T-helper 2 cell (primary cell): ENCODE results near the gene MCCC1.
A peak's percentile ranks its signal among the peaks of the same experiment; 100 is the strongest.
"Not testable (repeated sequence)": the region's sequence is repeated elsewhere in the genome, so short reads cannot be mapped to it uniquely, and the experiment has no call there.

Source experiments
- DNase-seq, 5 experiments: peaks; one replicate each; pipeline versions ENCODE4 v3.0.0 to v3.0.0-alpha.2; 2012 to 2022

Gene MCCC1

DNA sequence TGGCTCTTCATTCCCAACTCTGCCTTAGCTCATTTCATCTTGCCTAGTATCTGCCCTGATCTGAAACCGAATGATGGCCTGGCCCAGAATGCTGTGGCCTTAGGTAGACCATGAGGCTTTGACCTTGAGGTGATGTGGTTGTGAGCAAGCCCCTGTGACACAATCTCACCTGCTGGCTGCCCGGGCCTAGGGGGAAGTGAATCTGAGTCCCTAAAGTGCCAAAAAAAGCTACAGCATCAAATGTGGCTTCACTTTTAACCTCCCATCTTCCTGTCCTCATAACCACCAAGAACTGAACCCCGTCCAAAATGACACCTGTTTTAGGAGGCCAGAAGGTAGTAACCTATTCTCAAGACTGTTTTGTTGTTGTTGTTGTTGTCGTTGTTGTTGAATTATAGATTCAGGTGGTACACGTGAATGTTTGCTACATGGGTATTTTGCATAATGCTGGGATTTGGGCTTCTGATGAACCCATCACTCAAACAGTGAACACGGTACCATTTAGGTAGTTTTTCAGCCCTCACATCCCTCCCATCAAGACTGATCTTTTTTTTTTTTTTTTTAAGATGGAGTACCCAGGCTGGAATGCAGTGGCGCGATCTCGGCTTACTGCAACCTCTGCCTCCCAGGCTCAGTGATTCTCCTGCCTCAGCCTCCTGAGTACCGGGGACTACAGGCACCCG lies 54.6 kb downstream of the MCCC1 start:
- no peak for DNase-seq

DNA sequence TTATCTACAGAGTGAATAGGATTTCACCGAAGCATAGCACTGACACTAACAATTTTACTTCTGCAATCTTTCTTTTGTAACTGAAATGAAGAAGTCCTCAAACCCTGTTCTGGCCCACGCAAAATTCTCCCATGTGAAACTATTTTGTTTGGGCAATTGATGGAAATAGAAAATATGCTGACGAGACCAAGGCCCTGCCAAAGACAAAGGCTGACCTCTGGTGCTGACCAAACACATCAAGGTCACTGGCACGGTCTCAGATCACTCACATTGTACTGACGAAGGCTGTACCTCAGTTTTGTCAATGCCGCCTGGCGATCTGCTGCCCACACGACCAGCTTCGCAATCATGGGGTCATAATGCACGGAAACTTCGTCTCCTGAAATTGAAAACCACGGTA lies 60.5 kb downstream of the MCCC1 start:
- no peak for DNase-seq

DNA sequence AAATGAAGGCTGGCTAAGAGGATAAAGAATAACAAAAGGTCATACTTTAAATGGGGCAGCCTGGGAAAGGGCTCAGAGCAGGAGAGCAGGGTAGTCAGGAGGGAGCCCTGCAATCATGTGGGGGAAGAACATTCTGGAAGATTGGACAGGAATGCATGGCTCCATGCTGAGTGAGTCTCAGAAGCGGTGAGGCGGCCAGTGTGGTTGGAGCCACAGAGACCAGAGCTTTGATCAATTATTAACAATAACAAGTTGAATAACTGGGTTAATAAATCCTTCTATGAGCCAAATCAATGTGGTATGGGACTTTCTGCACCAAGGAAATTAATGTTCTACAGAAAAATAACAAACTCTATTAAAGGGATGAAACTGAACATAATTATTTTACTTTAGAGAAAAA lies 61.1 kb downstream of the MCCC1 start:
- DNase-seq: no peak

DNA sequence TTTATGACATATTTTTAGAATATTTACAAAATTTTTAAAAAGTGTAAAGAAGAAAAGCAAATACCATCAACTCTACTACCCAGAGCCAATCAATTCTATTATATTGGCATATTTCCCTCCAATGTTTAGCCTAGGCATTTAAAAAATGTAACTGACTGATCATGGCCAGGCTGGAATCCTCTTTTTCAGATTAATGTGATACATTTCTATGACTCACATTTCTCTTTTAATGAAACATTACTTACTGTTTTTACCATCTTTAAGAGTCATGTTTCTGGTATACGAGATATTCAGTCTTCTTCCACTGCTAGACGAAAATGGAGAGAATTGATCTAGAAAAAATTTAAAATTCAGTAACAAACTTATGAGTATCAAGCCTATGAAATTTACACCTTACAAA lies 65.5 kb downstream of the MCCC1 start:
- DNase-seq: no peak

DNA sequence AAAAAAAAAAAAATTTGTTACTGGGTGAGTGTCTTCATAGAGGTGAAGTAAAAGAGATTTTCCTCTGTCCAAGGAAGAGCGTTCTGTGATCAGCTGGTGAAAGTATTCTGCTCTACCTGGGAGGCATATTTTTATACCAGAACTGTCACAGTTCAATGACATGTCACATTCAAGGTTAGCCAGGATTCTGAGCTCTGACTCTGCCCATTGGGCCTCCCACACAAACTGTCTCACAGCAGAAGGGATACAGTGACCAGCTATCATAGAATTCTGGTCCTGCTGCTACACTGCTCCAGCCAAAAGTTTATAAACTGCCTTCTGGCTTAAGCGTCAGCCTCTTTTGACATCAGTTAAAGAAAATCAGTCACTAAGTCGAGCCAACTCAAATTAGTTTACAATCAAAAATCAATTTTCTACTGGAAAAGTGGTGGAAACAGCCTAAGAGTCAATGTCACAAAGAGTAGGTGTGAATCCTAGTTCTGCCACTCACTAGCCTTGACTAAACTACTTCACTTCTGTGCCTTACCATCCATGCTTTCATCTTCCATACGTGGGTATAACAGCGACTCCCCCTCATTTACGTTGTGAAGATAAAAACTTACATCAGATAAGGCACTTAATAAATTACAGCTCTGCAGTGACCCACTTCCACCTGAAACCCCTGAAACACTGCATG lies 66.3 kb downstream of the MCCC1 start:
- DNase-seq: no peak

DNA sequence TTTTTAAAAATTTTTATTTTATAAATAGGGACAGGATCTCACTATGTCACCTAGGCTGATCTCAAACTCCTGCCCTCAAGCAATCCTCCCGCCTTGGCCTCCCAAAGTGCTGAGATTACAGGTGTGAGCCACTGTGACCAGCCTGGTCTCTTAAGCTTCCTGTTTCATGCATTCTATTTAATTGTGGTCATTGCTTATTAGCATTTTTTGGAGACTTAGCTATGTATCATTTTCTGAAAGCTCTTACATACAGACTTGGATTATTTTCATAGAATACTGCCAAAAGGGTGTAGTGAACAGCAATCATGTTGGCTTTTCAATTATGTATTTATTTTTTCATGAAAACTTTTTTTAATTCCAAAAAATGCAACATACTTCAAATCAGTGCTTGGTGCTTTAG lies 67.5 kb downstream of the MCCC1 start:
- DNase-seq: no peak

DNA sequence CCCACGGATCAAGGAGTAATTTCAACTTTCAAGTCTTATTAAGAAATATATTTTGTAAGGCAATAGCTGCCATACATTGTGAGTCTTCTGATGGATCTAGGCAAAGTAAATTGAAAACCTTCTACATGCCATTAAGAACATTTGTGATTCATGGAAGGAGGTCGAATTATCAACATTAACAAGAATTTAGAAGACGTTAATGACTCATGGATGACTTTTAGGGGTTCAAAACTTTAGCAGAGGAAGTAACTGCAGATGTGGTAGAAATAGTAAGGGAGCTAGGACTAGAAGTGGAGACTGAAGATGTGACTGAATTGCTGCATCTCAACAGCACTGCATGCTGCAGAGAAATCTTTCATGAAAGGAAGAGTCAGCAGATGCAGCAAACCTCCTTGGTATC lies 70.9 kb downstream of the MCCC1 start:
- DNase-seq: no peak

DNA sequence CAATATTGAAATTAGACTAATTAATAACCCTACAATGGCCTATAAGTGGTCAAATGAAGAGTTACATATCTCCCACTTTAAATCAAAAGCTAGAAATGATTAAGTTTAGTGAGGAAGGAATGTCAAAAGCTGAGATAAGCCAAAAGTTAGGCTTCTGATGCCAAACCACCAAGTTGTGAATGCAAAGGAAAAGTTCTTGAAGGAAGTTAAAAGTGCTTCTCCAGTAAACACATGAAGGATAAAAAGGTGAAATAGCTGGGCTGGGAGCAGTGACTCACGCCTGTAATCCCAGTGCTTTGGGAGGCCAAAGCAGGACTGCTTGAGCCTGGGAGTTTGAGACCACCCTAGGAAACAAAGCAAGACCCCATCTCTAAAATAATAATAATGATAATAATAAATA lies 72.0 kb downstream of the MCCC1 start:
- no peak for DNase-seq

DNA sequence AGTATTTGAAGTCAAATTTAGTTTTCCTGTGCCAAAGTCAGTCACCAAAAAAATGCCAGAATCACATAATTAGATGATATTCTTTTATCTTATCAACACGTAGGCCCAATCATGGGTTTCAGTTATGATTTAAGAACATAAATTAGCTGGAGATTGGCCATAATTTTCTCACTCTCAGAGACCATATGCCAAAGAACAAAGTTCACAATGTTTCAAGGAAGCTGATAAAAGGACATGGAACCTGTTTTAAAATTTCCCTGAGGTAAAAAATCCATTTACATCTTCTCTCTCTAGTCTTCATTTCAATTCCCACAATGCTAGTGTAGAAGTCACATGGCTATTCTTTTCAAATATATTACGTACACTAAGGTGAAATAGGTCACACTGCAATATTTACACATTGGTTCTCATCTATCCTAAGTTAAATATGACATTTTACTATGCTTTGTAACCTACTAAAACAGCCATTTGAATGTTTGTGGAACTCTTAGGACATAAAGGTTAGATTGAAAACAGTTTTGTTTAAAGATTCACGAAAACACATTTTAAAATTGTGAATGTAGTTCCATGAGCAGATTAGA lies 76.3 kb downstream of the MCCC1 start:
- DNase-seq: no peak

DNA sequence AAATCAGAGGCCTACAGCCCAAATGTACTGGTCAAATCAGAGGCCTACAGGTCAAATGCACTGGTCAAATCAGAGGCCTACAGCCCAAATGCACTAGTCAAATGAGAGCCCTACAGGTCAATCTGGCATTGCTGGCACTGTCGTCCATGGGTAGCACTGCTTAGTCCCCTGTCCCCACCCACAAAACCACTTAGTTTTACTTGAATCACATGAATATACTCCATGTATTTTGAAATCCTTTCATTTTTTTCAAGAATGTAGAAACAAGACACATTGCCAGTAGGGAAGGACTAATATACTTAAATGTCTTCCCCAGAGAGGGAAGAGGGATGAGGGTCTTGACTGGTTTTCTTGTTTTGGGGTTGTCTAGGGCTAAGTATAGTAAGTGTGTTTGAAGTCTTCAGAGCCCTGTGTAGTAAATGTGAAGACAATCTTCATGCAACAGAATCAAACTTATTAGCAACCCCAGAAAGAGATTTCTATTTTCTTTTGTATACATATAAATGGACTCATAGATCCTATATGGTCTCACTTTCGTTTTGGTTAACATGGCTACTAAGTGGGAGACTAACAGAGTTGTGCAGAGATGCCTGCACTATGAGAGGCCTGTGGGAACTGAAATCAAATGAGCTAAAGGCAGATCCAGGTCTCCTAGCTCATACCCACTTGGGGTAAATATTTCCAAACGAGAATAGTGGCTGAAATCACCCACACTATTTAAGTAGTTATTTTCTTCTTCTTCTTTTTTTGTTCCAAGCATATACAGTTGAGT lies 80.7 kb downstream of the MCCC1 start:
- peak in 1 of 5 experiments; percentile 77 for DNase-seq

DNA sequence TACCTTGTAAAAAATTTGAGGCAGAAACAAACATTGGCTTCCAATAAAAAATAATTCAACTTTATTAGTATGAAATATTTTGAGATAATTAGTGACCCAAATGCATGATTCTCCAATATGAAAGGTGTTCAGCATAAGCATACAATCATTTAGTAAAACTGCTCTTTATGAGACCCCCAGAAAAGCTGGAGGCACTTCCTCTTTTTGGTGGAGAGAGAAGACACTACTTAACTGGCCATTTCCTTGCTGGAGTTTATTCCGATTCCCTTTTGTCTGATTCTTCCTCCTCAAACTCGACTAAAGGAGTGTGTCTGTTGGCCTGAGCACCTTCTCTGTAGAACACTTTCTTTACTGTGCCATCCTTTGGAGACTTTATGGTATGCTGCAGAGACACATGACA lies 84.1 kb downstream of the MCCC1 start:
- no peak for DNase-seq

DNA sequence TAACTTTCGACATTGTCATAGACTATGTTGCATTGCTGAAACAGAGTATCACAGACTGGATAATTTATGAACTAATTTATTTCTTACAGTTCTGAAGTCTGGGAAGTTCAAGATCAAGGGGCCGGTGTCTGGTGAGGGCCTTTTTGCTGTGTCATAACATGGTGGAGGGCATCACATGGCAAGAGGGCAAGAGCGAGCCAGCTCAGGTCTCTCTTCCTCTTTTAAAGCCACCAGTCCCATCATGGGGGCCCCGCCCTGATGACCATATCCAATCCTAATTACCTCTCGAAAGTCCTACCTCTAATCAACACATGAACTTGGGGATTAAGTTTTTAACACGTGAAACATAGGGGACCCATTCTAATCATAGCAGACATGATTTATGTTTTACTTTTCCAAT lies 85.4 kb downstream of the MCCC1 start:
- DNase-seq: no peak

DNA sequence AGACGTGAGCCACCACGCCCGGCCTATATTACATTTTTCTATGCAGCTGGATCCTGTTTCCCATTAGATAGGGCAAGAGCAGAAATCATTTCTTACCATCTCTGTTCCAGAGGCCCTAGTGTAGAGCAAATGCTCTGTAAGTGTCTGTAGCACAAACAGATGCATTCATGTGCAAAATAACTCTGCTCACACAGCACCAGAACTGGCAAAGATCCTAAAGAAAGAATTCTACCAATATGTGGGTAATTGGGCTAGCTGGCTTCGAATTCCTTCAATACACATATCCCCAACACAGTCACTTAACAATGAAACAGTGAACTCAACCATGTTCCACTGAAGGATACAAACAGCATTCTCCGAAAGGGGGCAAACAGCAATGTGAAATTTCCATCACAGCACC lies 86.2 kb downstream of the MCCC1 start:
- DNase-seq: no peak

DNA sequence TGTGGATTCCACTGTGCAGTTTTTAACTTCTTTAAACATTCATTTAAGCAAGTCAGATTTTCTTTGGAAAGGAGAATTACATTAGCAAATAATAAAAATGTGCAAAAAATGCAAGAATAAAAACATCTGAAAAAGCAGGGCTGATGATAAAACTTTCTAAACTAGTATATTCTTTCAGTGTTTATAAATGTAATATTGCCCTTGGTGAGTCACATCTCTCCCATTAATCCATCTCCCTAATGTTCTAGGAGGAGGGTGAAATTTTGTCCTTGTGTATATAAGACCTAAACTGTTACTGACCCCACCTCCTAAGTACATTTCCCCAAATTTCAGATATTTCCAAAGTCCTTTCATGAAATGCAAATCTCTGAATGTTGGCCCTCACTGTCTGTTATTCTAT lies 90.5 kb downstream of the MCCC1 start:
- no peak for DNase-seq

DNA sequence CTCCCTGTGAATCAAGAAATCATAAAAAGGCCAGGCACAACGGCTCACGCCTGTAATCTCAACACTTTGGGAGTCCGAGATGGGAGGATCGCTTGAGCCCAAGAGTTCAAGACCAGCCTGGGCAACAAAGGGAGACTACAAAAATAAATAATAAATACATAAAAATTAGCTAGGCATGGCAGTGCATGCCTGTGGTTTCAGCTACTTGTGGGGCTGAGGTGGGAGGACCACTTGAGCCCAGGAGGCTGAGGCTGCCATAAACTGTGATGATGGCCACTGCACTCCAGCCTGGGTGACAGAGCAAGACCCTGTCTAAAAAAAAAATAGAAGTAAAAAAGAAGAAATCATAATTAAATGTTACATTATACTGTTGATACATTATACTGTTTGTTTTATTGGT lies 91.0 kb downstream of the MCCC1 start:
- no peak for DNase-seq

DNA sequence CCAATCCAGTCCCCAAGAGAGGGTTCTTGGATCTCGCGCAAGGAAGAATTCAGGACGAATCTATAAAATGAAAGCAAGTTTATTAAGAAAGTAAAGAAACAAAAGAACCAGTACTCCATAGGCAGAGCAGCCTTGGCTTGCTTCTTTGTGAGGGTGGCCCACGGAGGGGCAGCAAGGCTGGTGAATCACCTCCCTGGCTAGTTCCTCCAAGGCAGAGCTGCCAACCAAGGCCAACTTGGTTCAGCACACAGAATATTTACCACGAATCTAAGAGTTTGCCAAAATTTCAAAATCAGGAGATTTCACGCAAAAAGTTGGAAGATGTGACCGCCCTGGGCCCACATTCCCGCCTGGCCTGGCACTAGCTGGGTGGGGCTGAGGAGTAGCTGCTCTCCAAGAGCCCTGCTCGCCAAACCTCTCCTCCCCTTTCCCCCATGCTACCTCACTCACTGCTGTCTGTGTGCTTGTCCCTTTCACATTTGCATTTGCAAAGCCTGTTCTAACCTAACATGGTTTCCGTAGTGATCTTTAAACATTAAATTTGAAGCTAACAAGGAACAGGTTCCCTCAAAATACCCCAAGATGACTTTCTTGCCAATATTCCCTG lies 92.8 kb downstream of the MCCC1 start:
- no peak for DNase-seq

DNA sequence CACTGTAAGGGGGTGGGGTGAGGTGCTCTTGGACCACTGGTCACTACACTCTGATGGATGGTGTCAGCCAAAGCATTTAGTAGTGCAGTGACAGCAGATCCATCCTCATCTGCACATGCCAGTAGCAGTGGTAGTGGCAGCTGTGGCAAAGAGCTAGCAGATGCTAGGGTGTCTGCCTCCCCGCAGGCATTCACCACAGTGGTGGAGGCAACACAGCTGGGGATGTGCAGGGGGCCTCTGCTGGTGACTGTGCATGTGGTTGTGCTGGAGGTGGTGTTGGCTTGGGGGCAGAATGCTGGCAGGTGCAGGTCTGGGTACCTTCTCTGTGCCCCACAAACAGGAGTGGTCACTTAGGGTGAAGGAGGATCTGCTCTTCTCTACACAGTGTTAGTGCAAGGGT lies 99.5 kb downstream of the MCCC1 start:
- no peak for DNase-seq

DNA sequence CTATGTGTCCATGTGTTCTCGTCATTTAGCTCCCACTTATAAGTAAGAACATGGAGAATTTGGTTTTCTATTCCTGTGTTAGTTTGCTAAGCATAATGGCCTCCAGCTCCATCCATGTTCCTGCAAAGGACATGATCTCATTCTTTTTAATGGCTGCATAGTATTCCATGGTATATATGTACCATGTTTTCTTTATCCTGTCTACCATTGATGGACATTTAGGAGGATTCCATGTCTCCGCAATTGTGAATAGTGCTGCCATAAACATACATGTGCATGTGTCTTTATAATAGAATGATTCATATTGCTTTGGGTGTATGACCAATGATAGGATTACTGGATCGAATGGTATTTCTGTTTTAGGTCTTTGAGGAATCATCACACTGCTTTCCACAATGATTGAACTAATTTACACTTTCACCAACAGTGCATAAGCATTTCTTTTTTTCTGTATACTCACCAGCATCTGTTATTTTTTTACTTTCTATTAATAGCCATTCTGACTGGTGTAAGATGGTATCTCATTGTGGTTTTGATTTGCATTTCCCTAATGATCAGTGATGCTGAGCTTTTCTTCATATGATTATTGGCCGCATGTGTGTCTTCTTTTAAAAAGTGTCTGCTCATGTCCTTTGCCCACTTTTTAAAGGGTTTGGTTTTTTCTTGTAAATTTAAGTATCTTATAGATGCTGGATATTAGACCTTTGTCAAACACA lies 105.7 kb downstream of the MCCC1 start:
- not testable (repeated sequence) for DNase-seq

DNA sequence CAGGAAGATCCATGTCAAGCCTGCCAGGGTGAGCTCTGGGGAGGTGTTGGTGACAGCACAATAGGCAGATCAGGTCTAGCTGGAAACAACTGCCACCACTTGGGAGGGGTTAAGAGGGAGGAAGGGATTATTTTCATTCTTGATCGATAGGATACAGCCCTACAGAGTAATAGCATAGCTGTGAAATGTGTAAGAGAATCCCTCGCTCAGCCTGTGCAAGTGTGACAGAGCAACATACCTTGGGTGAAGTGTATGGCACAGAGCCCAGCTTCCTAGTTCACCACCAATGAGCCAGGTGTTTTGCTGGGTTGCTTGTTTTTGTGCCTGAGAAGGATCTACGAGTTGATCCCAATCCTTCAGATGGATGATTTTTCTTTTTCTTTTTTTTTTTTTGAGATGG lies 109.7 kb downstream of the MCCC1 start:
- DNase-seq: no peak

DNA sequence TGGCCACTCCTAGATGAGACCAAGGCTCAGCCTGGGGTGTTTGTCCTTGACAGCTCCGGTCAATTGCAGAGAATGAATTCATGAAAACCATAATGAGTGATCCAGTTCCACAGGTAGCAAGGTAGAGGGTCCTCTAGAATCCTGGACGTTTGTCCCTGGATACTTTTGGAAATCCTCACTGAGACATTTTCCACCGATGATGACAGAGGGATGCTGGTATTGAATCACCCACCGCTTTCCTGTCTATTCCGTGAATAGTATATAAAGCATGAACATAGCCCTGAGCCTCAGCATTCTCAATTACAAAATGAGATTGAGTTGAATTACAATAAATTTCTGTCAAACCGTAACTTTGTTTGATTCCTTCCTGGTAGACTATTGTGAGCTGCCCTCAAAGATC lies 113.3 kb downstream of the MCCC1 start:
- no peak for DNase-seq

DNA sequence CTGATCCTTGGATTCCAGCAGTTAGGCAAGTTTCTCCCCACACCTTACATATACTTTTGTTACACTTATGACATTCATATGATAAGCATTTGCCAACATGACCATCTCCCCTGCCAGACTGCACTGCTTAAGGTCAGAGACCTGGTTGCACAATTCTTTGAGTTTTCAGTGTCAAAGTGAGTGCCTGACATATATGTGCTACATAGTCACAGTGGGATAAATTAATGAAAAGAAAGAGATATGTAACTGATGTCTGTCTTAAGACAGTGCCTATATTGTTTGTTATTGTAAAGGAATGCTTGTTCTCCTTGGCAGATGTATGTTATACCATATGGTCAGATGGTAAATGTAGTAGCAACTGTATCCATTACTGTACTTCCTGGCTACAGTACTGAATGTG lies 115.4 kb downstream of the MCCC1 start:
- no peak for DNase-seq

DNA sequence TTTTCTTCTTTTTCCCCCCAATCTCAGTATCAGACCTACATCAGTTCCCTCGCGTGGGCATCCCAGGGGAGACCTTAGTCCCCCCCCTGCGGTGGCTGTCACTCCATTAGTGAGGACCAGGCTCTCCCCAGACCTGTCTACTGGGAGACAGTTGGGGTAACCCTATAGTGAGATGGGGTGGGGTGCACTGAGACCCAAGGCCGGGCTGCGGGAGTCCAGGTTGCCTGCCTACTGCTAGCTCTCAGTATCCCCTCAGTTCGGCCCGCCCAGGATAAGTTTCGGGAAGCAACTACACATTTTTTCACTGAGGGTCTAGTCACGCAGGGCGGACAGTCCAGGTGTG lies 118.3 kb downstream of the MCCC1 start:
- DNase-seq: no peak
